Activated CD4-positive, alpha-beta T cell treated with anti-CD3 and anti-CD28 coated beads for 36 hours (primary cell): ENCODE results near the gene KRT81. TPM values are rescaled to one million over a fixed set of nuclear protein-coding genes. Genes with fewer than 3 reads are reported as not detected.

Source experiments
- ATAC-seq: fragments of 200-7000 bp; cut with Tn5 transposase; one replicate; pipeline ENCODE4 v1.10.0; 2021; ENCODE audit warnings: mild to moderate bottlenecking, moderate library complexity
- CTCF ChIA-PET: fragments of 350-600 bp; sonication (Branson Sonifier 250); formaldehyde crosslinking; loops from one replicate; lab custom pipeline; 2021; ENCODE audit warnings: antibody characterized with exemption; lab: Charles Lee
- POLR2A ChIA-PET: fragments of 350-600 bp; sonication (Branson Sonifier 250); formaldehyde crosslinking; loops from one replicate; lab custom pipeline; 2021; ENCODE audit warnings: antibody characterized with exemption, inconsistent platforms; lab: Charles Lee
- DNase-seq: peaks from one replicate; pipeline ENCODE4 v3.0.0-alpha.2; 2020
- H3K27ac Mint-ChIP-seq: one replicate; pipeline ENCODE4 v1.8.0; 2021; ENCODE audit warnings: mixed read lengths
- H3K27me3 Mint-ChIP-seq: one replicate; pipeline ENCODE4 v1.8.0; 2021; ENCODE audit warnings: mixed read lengths
- H3K36me3 Mint-ChIP-seq: one replicate; pipeline ENCODE4 v1.8.0; 2021; ENCODE audit warnings: low read depth, mixed read lengths
- H3K4me1 Mint-ChIP-seq: one replicate; pipeline ENCODE4 v1.8.0; 2021; ENCODE audit warnings: mixed read lengths
- H3K4me3 Mint-ChIP-seq: one replicate; pipeline ENCODE4 v1.8.0; 2021; ENCODE audit warnings: mild to moderate bottlenecking, moderate library complexity, mixed read lengths
- H3K9me3 Mint-ChIP-seq: one replicate; pipeline ENCODE4 v1.8.0; 2021; ENCODE audit warnings: low read depth, mixed read lengths
- intact Hi-C, 2 experiments: fragments of 100-400 bp; cut with DNase I in 1 of 2; cut with micrococcal nuclease in 1 of 2; formaldehyde crosslinking; loops; one replicate each; pipeline versions ENCODE4 v1.14.2 to v1.15.1; 2022 to 2024; cut with DNase I, micrococcal nuclease
- total RNA-seq, 2 experiments: library from RNA; stranded (reverse); gene quantifications; one replicate each; pipeline ENCODE4 v1.2.3, GENCODE V29; 2021

The KRT81 gene
- total RNA-seq, 2 experiments from 2014 or later: not detected

- no peaks in the 10 kb centered on the region for H3K9me3 Mint-ChIP-seq
- no peaks in the 10 kb centered on the region for H3K36me3 Mint-ChIP-seq
- POLR2A ChIA-PET: no interaction called here
- CTCF ChIA-PET: interaction anchor here (0.6 to 0.8 kb wide), 4 partner anchors 22 to 864 kb away, joined by 3 to 4 read pairs (median 3); partner anchors contain the start of gene SOAT2
- intact Hi-C loops: no loop called here
- DNase-seq (no peak), ATAC-seq (no peak)
- peaks cover 17% of the 10 kb centered on the region for H3K4me1 Mint-ChIP-seq
- H3K27me3 Mint-ChIP-seq: peaks cover 34% of the 10 kb centered on the region
- no peak overlapping the region for H3K4me3 Mint-ChIP-seq
- no peak overlapping the region for H3K27ac Mint-ChIP-seq
Measured at GRCh38 chr12:52250048-52250990, 41.0 kb downstream of the KRT81 start.

DNA sequence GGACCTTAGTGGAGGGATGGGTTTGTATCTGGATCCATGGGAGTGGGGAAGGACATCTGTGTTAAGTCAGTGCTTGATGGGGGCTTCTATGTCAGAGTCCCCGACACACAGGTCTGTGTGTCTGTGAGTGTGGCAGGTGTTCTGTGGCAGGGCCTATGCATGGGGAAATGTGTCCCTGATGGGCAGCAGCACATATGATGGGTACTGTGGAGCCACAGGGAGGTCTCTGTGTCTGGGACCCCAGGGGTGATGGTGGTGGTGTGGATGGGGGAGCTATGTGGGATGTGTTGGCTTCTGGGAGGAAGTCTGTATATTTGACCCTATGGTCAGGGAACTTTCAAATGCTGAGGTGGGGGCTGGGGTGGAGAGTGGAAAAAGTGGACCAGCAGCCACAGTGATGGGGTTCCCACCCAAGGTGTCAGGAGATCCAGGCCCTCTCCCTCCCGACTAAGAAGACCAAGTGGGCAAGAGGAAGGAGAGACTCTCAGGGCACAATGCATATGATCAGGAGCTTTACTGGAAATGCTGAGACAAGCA lies 41.8 kb downstream of the KRT81 start:
- intact Hi-C loops: no loop called here
- Mint-ChIP-seq H3K36me3 (no peaks in the 10 kb centered on the region), H3K27me3 (peaks cover 28% of the 10 kb centered on the region)

GRCh38 chr12:52248541-52249461 lies 42.5 kb downstream of the KRT81 start:
- no peak for DNase-seq
- Mint-ChIP-seq H3K4me3 (no peak overlapping the region), H3K27ac (no peak overlapping the region), H3K27me3 (peaks cover 27% of the 10 kb centered on the region), H3K4me1 (peaks cover 25% of the 10 kb centered on the region), H3K36me3 (no peaks in the 10 kb centered on the region), H3K9me3 (no peaks in the 10 kb centered on the region)
- CTCF ChIA-PET: no interaction called here
- intact Hi-C loops: no loop called here
- ATAC-seq: no peak
- POLR2A ChIA-PET: no interaction called here

More for the DNA sequence above, 41.8 kb downstream of the KRT81 start:
- Mint-ChIP-seq H3K4me1 (peaks cover 18% of the 10 kb centered on the region), H3K4me3 (no peak overlapping the region), H3K27ac (no peak overlapping the region), H3K9me3 (no peaks in the 10 kb centered on the region)
- POLR2A ChIA-PET: no interaction called here
- no peak for ATAC-seq
- DNase-seq: no peak
- CTCF ChIA-PET: no interaction called here

DNA sequence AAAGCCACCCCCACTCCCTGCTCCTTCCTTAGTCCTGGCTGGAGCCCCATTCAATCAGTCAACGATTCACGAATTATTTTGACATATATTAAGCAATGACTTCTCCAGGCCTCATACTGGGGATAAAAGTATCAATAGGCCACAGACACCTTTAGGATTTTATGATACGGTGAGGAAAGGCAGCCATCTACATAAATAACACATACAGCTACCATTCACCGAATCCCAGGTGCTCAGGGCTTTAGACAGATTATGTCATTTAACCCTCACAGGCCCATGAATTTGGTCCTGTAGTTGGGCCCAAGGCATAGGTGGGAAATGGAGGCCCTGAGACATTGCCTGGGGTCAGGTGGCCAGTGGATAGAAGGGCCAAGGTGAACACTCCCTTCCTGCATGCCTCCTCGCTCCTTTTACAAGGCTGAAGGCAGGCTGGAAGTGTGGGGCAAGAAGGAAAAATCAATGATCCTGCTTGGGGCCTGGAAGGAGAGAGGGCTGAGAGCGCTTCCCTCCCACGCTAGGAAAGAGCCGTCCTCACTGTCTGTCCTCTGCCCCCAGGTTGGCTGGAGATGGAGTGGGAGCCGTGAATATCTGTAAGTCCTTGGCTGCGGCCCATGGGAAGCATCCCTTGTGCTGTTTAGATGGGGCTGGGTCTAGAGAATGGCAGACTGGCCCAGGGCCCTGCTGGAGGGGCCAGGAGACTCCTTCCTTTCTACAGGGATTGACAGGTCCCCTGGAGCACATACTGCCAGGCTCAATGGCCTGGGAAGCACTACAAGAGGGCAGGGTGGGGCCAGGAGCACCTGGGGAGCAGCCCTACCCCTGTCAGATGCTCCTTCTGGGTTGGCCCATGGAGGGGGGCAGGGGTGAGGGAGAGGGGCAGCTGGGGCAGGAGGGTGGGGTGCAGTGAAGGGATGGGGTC lies 43.5 kb downstream of the KRT81 start:
- intact Hi-C loops: no loop called here
- ChIA-PET CTCF (no interaction called here), POLR2A (interaction anchor here (0.5 kb wide), 1 partner anchor 1482 kb away, joined by 7 read pairs; no protein-coding TSS in a partner anchor)
- peaks cover 32% of the 10 kb centered on the region for H3K4me1 Mint-ChIP-seq
- no peak overlapping the region for H3K4me3 Mint-ChIP-seq
- no peak overlapping the region for H3K27ac Mint-ChIP-seq
- H3K36me3 Mint-ChIP-seq: no peaks in the 10 kb centered on the region
- DNase-seq (no peak), ATAC-seq (no peak)
- H3K9me3 Mint-ChIP-seq: no peaks in the 10 kb centered on the region
- peaks cover 25% of the 10 kb centered on the region for H3K27me3 Mint-ChIP-seq

GRCh38 chr12:52246720-52247621 lies 44.4 kb downstream of the KRT81 start:
- ATAC-seq (no peak), DNase-seq (no peak)
- no peak overlapping the region for H3K4me3 Mint-ChIP-seq
- POLR2A ChIA-PET: interaction anchor here (0.5 kb wide), 1 partner anchor 1481 kb away, joined by 7 read pairs; no protein-coding TSS in a partner anchor
- peaks cover 32% of the 10 kb centered on the region for H3K4me1 Mint-ChIP-seq
- CTCF ChIA-PET: no interaction called here
- H3K27me3 Mint-ChIP-seq: peaks cover 25% of the 10 kb centered on the region
- H3K27ac Mint-ChIP-seq: peak overlapping the region; percentile 53
- intact Hi-C loops: no loop called here
- H3K9me3 Mint-ChIP-seq: no peaks in the 10 kb centered on the region
- no peaks in the 10 kb centered on the region for H3K36me3 Mint-ChIP-seq

DNA sequence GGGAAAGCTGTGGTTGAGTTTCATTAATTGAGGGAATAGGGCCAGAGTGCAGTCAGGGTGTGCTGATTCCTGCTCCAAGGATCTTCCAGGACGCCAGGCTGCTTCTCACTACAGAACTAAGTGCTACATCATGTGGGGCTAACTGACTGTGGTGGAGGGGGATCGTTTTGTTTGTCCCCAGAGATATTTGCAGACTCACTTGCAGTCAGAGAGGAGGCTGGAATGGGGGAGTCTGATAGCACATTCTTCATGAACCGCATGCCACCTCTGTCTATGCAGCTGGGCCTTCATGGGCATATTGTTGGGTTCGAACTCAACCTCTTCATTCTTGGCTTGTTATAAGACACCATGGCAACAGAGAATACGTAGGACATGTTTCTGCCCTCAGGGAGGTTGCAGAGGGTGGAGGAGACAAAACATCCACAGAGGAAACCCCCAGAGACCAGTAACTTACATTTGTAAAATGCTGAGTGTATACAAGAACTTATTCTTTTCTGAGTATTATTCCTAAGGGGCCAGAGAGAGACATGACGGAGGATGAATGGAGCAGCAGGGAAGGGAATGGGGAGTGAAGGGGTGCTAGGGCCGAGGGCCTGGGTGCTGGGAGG lies 45.3 kb downstream of the KRT81 start:
- no peak for ATAC-seq
- no peak overlapping the region for H3K4me3 Mint-ChIP-seq

GRCh38 chr12:52245259-52245961 lies 45.9 kb downstream of the KRT81 start:
- H3K27ac Mint-ChIP-seq: peak overlapping the region; percentile 32
- DNase-seq: no peak
- no peaks in the 10 kb centered on the region for H3K36me3 Mint-ChIP-seq
- H3K9me3 Mint-ChIP-seq: no peaks in the 10 kb centered on the region
- ChIA-PET CTCF (interaction anchor here (0.5 to 2.9 kb wide), 4 partner anchors 19 to 1488 kb away, joined by 3 to 16 read pairs (median 4); no protein-coding TSS in a partner anchor), POLR2A (no interaction called here)
- ATAC-seq: no peak
- intact Hi-C loops: no loop called here
- H3K27me3 Mint-ChIP-seq: peaks cover 19% of the 10 kb centered on the region
- H3K4me3 Mint-ChIP-seq: no peak overlapping the region
- H3K4me1 Mint-ChIP-seq: peaks cover 30% of the 10 kb centered on the region

More for the DNA sequence above, 45.3 kb downstream of the KRT81 start:
- POLR2A ChIA-PET: no interaction called here
- no peaks in the 10 kb centered on the region for H3K9me3 Mint-ChIP-seq
- peaks cover 22% of the 10 kb centered on the region for H3K27me3 Mint-ChIP-seq
- CTCF ChIA-PET: interaction anchor here (0.5 to 2.9 kb wide), 3 partner anchors 18 to 1488 kb away, joined by 3 to 16 read pairs (median 3); no protein-coding TSS in a partner anchor
- no peaks in the 10 kb centered on the region for H3K36me3 Mint-ChIP-seq
- peaks cover 30% of the 10 kb centered on the region for H3K4me1 Mint-ChIP-seq
- no peak for DNase-seq
- peak overlapping the region; percentile 53 for H3K27ac Mint-ChIP-seq
- intact Hi-C loops: no loop called here

- DNase-seq (no peak), ATAC-seq (no peak)
- H3K27ac Mint-ChIP-seq: peak overlapping the region; percentile 78
- peaks cover 25% of the 10 kb centered on the region for H3K4me1 Mint-ChIP-seq
- ChIA-PET POLR2A (no interaction called here), CTCF (interaction anchor here (0.8 to 2.9 kb wide), 5 partner anchors 23 to 736 kb away, joined by 3 to 16 read pairs (median 4); no protein-coding TSS in a partner anchor)
- peaks cover 14% of the 10 kb centered on the region for H3K27me3 Mint-ChIP-seq
- peak overlapping the region; percentile 50 for H3K4me3 Mint-ChIP-seq
- intact Hi-C loops: loop anchor here in 1 of 2 experiments (1.0 kb wide), 1 partner anchor 22 kb away; no protein-coding TSS in a partner anchor
- no peaks in the 10 kb centered on the region for H3K36me3 Mint-ChIP-seq
- no peaks in the 10 kb centered on the region for H3K9me3 Mint-ChIP-seq
Measured at GRCh38 chr12:52244615-52244994, 46.7 kb downstream of the KRT81 start.
